ENCODE measurements around the gene SCMH1. TPM values are rescaled to one million over a fixed set of nuclear protein-coding genes. Genes with fewer than 3 reads are reported as not detected.

SCMH1 gene
- total RNA-seq, 1 donor from 2014 or later: 36.7 TPM

GRCh38 chr1:41097105-41097504 is 145.0 kb downstream of the SCMH1 start:
- no peak for DNase-seq (ENCODE audit: extremely low spot score, unreplicated experiment)
- H3K9me3 Mint-ChIP-seq: no peaks in the 10 kb centered on the region
- no peak overlapping the region for H3K4me3 Mint-ChIP-seq
- no peaks in the 10 kb centered on the region for H3K27me3 Mint-ChIP-seq
- peaks cover 2% of the 10 kb centered on the region for H3K4me1 Mint-ChIP-seq (ENCODE audit: unreplicated experiment)
- H3K27ac Mint-ChIP-seq: no peak overlapping the region
- H3K36me3 Mint-ChIP-seq: peaks cover 5% of the 10 kb centered on the region
- no peak for TF ChIP-seq CTCF (conservative IDR thresholded peaks at IDR 0.05)

DNA sequence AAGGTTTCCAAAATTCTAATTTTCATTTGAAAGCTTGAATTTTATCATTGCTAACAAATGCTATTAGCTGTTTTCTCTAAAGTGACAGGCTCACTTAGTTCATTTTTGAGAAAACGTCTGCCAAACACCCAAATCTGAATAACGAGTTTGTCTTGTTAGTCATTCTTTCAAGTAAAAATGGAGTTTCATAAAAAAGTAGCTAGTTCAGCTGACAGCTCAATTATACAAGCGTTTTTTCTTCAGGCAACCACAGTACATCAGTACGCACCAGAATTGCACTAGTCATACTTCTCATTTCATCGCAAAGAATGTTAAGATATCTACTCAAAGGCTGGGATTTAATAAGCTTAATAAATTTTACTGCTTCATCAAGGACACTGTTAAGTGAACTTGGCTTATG is 148.3 kb downstream of the SCMH1 start:
- H3K27ac Mint-ChIP-seq: no peak overlapping the region
- no peak for DNase-seq (ENCODE audit: extremely low spot score, unreplicated experiment)
- H3K9me3 Mint-ChIP-seq: no peaks in the 10 kb centered on the region
- TF ChIP-seq CTCF (conservative IDR thresholded peaks at IDR 0.05): no peak
- H3K4me3 Mint-ChIP-seq: no peak overlapping the region
- H3K4me1 Mint-ChIP-seq (ENCODE audit: unreplicated experiment): no peaks in the 10 kb centered on the region
- H3K36me3 Mint-ChIP-seq: peaks cover 9% of the 10 kb centered on the region
- H3K27me3 Mint-ChIP-seq: no peaks in the 10 kb centered on the region

- no peaks in the 10 kb centered on the region for H3K9me3 Mint-ChIP-seq
- H3K27me3 Mint-ChIP-seq: no peaks in the 10 kb centered on the region
- no peaks in the 10 kb centered on the region for H3K4me1 Mint-ChIP-seq (ENCODE audit: unreplicated experiment)
Measured at GRCh38 chr1:41086921-41087320, 155.2 kb downstream of the SCMH1 start.

DNA sequence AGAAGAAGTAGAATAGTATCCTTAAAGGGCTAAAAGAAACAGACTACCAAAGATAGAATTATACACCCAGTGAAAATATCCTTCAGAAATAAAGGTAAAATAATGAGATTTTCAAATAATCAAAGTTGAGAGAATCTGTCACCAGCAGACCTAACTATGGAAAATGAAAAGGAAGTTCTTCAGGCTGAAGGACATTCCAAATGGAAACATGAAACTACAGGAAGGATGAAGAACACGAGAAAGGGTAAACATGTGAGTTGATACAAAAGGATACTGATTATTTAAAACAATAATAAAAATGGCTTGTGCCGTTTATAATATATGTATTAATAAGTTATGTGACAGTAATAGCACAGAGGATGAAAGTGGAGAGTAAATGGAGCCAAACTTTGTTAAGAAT is 163.5 kb downstream of the SCMH1 start:
- H3K9me3 Mint-ChIP-seq: no peaks in the 10 kb centered on the region
- no peaks in the 10 kb centered on the region for H3K4me1 Mint-ChIP-seq (ENCODE audit: unreplicated experiment)
- no peak overlapping the region for H3K27ac Mint-ChIP-seq
- no peak overlapping the region for H3K4me3 Mint-ChIP-seq
- no peak for TF ChIP-seq CTCF (conservative IDR thresholded peaks at IDR 0.05)
- DNase-seq (ENCODE audit: extremely low spot score, unreplicated experiment): no peak
- no peaks in the 10 kb centered on the region for H3K27me3 Mint-ChIP-seq
- H3K36me3 Mint-ChIP-seq: peaks cover 5% of the 10 kb centered on the region

More at GRCh38 chr1:41086921-41087320, 155.2 kb downstream of the SCMH1 start:
- Mint-ChIP-seq H3K4me3 (no peak overlapping the region), H3K36me3 (peaks cover 4% of the 10 kb centered on the region), H3K27ac (no peak overlapping the region)
- DNase-seq (ENCODE audit: extremely low spot score, unreplicated experiment): no peak
- no peak for TF ChIP-seq CTCF (conservative IDR thresholded peaks at IDR 0.05)

GRCh38 chr1:41078193-41078592 is 163.9 kb downstream of the SCMH1 start:
- H3K27ac Mint-ChIP-seq: no peak overlapping the region
- H3K9me3 Mint-ChIP-seq: no peaks in the 10 kb centered on the region
- H3K36me3 Mint-ChIP-seq: peaks cover 10% of the 10 kb centered on the region
- no peaks in the 10 kb centered on the region for H3K27me3 Mint-ChIP-seq
- H3K4me3 Mint-ChIP-seq: no peak overlapping the region
- DNase-seq (ENCODE audit: extremely low spot score, unreplicated experiment): no peak
- no peaks in the 10 kb centered on the region for H3K4me1 Mint-ChIP-seq (ENCODE audit: unreplicated experiment)
- no peak for TF ChIP-seq CTCF (conservative IDR thresholded peaks at IDR 0.05)

DNA sequence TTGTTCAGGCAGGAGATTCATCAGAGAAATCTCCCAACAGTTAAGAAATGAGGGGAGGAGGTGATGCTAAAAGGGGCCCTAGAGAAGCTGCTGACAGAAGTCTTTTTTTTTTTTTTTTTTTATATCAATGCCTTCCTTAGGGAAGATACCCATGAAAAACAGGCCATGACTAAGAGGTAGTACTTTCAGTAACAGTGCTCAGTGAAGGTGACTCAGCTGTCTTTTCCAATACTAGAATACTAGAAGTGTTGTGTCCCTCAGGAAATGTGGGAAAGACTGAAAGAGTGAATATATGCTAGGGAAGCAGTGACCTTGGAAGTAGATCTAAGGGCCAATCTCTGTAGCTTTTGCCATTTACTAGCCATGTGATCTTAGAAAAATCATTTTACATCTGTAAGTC is 168.1 kb downstream of the SCMH1 start:
- Mint-ChIP-seq H3K27ac (no peak overlapping the region), H3K36me3 (peaks cover 13% of the 10 kb centered on the region), H3K4me1 (ENCODE audit: unreplicated experiment) (no peaks in the 10 kb centered on the region), H3K27me3 (no peaks in the 10 kb centered on the region), H3K4me3 (no peak overlapping the region), H3K9me3 (no peaks in the 10 kb centered on the region)
- no peak for DNase-seq (ENCODE audit: extremely low spot score, unreplicated experiment)
- TF ChIP-seq CTCF (conservative IDR thresholded peaks at IDR 0.05): no peak

All from type B pancreatic cell (in vitro differentiated cells).